Ascending aorta (tissue), 2 donors: Measurements from ENCODE around the gene DRAM1. TPM values are rescaled to one million over a fixed set of nuclear protein-coding genes. Genes with fewer than 3 reads are reported as not detected.
A peak's percentile ranks its signal among the peaks of the same experiment; 100 is the strongest.

ENCODE experiments used
- DNase-seq, 2 donors: peaks; one replicate each; pipeline ENCODE4 v3.0.0-alpha.2; 2019; ENCODE audit warnings: low spot score in 2 of 2
- H3K27ac ChIP-seq, 2 donors: fragments of 200-600 bp; sonication (generic); one replicate each; pipeline ENCODE4 v1.5.1; 2016 to 2017; ENCODE audit warnings: mild to moderate bottlenecking in 1 of 2
- H3K27me3 ChIP-seq: fragments of 200-600 bp; sonication (generic); one replicate; pipeline ENCODE4 v1.5.1; 2017
- H3K36me3 ChIP-seq, 2 donors: fragments of 200-600 bp; sonication (generic); one replicate each; pipeline ENCODE4 v1.5.1; 2016
- H3K4me1 ChIP-seq, 2 donors: fragments of 200-600 bp; sonication (generic); one replicate each; pipeline ENCODE4 v1.5.1; 2016 to 2017; ENCODE audit warnings: mild to moderate bottlenecking in 1 of 2
- H3K4me3 ChIP-seq, 2 donors: fragments of 200-600 bp; sonication (generic); one replicate each; pipeline ENCODE4 v1.5.1; 2016 to 2017; ENCODE audit warnings: mild to moderate bottlenecking in 1 of 2
- H3K9me3 ChIP-seq, 2 donors: fragments of 200-600 bp; sonication (generic); one replicate each; pipeline ENCODE4 v1.5.1; 2016
- CTCF ChIP-seq, 3 experiments: fragments of 200-600 bp in 2 of 3; fragments of 450-650 bp in 1 of 3; sonication (generic) in 2 of 3; IDR thresholded peaks; one replicate each; pipeline ENCODE4 v1.5.1; 2016 to 2019; ENCODE audit warnings: antibody characterized with exemption in 3 of 3, mild to moderate bottlenecking in 1 of 3, moderate library complexity in 1 of 3
- intact Hi-C: fragments of 100-400 bp; cut with DNase I; formaldehyde crosslinking; loops from one replicate; pipeline ENCODE4 v1.15.1; 2023
- total RNA-seq: library from RNA; depleted of rRNA; stranded (reverse); fragments of >200 nt; gene quantifications from one replicate; pipeline ENCODE4 v1.1.0, GENCODE V29; 2016

The DRAM1 gene
- total RNA-seq, 1 donor from 2014 or later, result 8.8 TPM

GRCh38 chr12:101832030-101832429 lies 45.4 kb upstream of the DRAM1 start:
- TF ChIP-seq CTCF (IDR thresholded peaks at IDR 0.05), result no peak
- no peaks in the 10 kb centered on the region for H3K9me3 ChIP-seq
- no peak overlapping the region for H3K27ac ChIP-seq
- H3K4me1 ChIP-seq, result peaks cover 0 to 10% of the 10 kb centered on the region in 2 donors
- no peaks in the 10 kb centered on the region for H3K27me3 ChIP-seq
- intact Hi-C loops, result loop anchor here (5.0 to 10.0 kb wide), 2 partner anchors 257 to 425 kb away; partner anchors contain the start of gene ARL1
- no peak for DNase-seq
- H3K36me3 ChIP-seq, result no peaks in the 10 kb centered on the region
- H3K4me3 ChIP-seq, result no peak overlapping the region

GRCh38 chr12:101838628-101839323 lies 38.6 kb upstream of the DRAM1 start:
- Histone ChIP-seq H3K9me3 (no peaks in the 10 kb centered on the region), H3K4me1 (no peaks in the 10 kb centered on the region), H3K27ac (no peak overlapping the region), H3K36me3 (no peaks in the 10 kb centered on the region), H3K27me3 (no peaks in the 10 kb centered on the region), H3K4me3 (no peak overlapping the region)
- no peak for TF ChIP-seq CTCF (IDR thresholded peaks at IDR 0.05)
- DNase-seq, result no peak
- intact Hi-C loops, result loop anchor here (1.0 to 10.0 kb wide), 3 partner anchors 7 to 264 kb away; no protein-coding TSS in a partner anchor

- no peak overlapping the region for H3K27ac ChIP-seq
- H3K27me3 ChIP-seq, result no peaks in the 10 kb centered on the region
- peak in 1 of 2 donors; percentile 79 for DNase-seq
- no peak overlapping the region for H3K4me3 ChIP-seq
- no peaks in the 10 kb centered on the region for H3K4me1 ChIP-seq
- intact Hi-C loops, result loop anchor here (1.0 to 10.0 kb wide), 3 partner anchors 8 to 265 kb away; no protein-coding TSS in a partner anchor
- H3K36me3 ChIP-seq, result no peaks in the 10 kb centered on the region
- H3K9me3 ChIP-seq, result no peaks in the 10 kb centered on the region
- TF ChIP-seq CTCF (IDR thresholded peaks at IDR 0.05), result peak; percentile 61 to 88 (median 83)
These were observed 37.8 kb upstream of the DRAM1 start for GRCh38 chr12:101839324-101840283.

GRCh38 chr12:101841069-101841468 lies 36.3 kb upstream of the DRAM1 start:
- no peaks in the 10 kb centered on the region for H3K9me3 ChIP-seq
- intact Hi-C loops, result no loop called here
- no peaks in the 10 kb centered on the region for H3K27me3 ChIP-seq
- H3K27ac ChIP-seq, result no peak overlapping the region
- no peaks in the 10 kb centered on the region for H3K36me3 ChIP-seq
- no peak overlapping the region for H3K4me3 ChIP-seq
- no peak for TF ChIP-seq CTCF (IDR thresholded peaks at IDR 0.05)
- DNase-seq, result no peak
- no peaks in the 10 kb centered on the region for H3K4me1 ChIP-seq

- intact Hi-C loops, result no loop called here
- Histone ChIP-seq H3K4me3 (no peak overlapping the region), H3K9me3 (no peaks in the 10 kb centered on the region), H3K27me3 (no peaks in the 10 kb centered on the region), H3K36me3 (no peaks in the 10 kb centered on the region), H3K4me1 (no peaks in the 10 kb centered on the region), H3K27ac (no peak overlapping the region)
- no peak for DNase-seq
- TF ChIP-seq CTCF (IDR thresholded peaks at IDR 0.05), result no peak
These were observed 32.2 kb upstream of the DRAM1 start for GRCh38 chr12:101845137-101845711.
